WI38 (cell line): Measurements from ENCODE around the gene P2RY4.
"Not testable (repeated sequence)": the region's sequence is repeated elsewhere in the genome, so short reads cannot be mapped to it uniquely, and the experiment has no call there.

Source experiments
- H3K4me3 ChIP-seq: 2 replicates; pipeline ENCODE4 v1.5.1; 2011; ENCODE audit warnings: low read depth, mild to moderate bottlenecking, control low read depth, low read length
- TF ChIP-seq, protein P1 (sequence below): IDR thresholded peaks from 2 replicates; pipeline ENCODE4 v1.5.1; 2012; ENCODE audit warnings: low read depth, mild to moderate bottlenecking, control low read depth, low read length

The P2RY4 gene

GRCh38 chrX:70241501-70241900, 18.5 kb downstream of the P2RY4 start:
- H3K4me3 ChIP-seq = no peak overlapping the region
- TF ChIP-seq, protein P1, sequence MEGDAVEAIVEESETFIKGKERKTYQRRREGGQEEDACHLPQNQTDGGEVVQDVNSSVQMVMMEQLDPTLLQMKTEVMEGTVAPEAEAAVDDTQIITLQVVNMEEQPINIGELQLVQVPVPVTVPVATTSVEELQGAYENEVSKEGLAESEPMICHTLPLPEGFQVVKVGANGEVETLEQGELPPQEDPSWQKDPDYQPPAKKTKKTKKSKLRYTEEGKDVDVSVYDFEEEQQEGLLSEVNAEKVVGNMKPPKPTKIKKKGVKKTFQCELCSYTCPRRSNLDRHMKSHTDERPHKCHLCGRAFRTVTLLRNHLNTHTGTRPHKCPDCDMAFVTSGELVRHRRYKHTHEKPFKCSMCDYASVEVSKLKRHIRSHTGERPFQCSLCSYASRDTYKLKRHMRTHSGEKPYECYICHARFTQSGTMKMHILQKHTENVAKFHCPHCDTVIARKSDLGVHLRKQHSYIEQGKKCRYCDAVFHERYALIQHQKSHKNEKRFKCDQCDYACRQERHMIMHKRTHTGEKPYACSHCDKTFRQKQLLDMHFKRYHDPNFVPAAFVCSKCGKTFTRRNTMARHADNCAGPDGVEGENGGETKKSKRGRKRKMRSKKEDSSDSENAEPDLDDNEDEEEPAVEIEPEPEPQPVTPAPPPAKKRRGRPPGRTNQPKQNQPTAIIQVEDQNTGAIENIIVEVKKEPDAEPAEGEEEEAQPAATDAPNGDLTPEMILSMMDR = no peak

DNA sequence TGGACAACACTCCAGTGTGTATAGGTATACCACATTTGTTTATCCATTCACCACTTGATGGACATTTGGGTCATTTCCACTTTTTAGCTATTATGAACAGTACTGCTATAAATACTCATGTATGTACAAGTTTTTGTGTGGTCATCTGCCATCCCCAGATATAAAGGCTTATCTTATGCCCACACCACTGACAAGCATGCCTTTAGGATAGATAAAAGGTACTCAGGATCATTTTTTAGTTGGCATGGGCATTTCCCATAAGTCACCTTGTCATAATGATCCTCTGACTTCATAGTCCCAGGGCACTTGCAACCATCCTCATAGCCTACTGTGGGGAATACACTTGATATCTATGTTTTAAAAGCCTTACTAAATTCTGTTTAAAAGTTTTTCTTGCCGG, 19.3 kb downstream of the P2RY4 start:
- H3K4me3 ChIP-seq = no peak overlapping the region
- TF ChIP-seq, protein P1 = no peak

DNA sequence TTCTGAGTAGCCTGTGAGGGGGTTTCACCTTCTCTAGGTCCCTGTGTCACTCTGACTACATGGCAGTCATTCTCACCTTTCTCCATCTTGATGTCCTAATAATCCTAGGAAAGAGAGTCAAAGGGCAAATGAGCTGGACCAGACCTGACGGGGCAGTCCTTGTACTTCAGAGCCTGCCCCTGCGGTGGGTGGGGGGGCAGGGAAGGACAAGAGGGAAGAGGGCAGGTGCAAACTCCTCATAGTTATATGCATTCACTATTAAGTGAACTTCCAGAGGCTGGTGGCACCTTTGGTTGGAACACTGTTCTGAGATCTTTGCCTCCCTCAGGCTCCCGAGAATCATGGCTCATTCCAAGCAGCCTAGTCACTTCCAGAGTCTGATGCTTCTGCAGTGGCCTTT, 25.6 kb downstream of the P2RY4 start, which contains the start of gene AWAT1:
Gene AWAT1, plus strand, starts transcription at position 301 of the 400 bp plus-strand sequence. Its CDS starts 41 bp downstream, at position 342.
- TF ChIP-seq, protein P1 = no peak

GRCh38 chrX:70231666-70232065, 28.3 kb downstream of the P2RY4 start:
- TF ChIP-seq, protein P1 = no peak
- no peak overlapping the region for H3K4me3 ChIP-seq

More for the DNA sequence above, 25.6 kb downstream of the P2RY4 start, which contains the start of gene AWAT1:
- H3K4me3 ChIP-seq = no peak within 1 kb of the TSS

DNA sequence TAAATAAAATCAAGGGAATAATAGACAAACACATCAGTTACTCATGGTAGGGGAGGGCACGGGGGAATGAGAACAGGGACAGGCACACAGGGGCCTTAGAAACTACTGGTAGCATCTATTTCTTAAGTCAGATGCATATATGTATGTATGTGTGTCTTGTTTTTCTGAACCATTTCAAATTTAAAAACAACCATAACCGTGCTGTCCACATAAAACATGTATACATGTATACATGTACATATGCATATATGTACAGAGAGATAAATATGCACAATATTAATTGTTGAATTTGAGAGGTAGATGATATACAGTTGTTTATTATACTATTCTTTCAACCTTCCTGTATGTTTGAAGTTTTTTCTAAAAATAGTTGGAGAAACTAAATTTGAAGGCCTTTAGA, 33.3 kb downstream of the P2RY4 start:
- H3K4me3 ChIP-seq = no peak overlapping the region
- TF ChIP-seq, protein P1 = no peak

DNA sequence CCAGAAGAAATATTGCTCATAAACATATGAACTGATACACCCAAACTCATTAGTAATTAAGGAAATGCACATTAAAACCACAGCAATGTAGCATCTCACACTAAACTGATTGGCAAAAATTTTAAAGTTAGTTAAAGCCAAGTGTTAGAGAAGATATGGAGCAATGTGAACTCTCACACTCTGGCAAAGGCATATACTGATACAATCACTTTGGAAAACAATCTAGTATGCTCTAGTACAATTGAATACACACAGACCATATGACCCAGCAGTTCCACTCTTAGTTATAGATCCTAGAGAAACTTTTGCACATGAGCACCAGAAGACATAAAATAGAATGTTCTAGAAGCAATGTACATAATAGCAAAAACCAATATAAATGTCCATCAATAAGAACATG, 34.0 kb downstream of the P2RY4 start:
- TF ChIP-seq, protein P1 = no peak
- no peak overlapping the region for H3K4me3 ChIP-seq

DNA sequence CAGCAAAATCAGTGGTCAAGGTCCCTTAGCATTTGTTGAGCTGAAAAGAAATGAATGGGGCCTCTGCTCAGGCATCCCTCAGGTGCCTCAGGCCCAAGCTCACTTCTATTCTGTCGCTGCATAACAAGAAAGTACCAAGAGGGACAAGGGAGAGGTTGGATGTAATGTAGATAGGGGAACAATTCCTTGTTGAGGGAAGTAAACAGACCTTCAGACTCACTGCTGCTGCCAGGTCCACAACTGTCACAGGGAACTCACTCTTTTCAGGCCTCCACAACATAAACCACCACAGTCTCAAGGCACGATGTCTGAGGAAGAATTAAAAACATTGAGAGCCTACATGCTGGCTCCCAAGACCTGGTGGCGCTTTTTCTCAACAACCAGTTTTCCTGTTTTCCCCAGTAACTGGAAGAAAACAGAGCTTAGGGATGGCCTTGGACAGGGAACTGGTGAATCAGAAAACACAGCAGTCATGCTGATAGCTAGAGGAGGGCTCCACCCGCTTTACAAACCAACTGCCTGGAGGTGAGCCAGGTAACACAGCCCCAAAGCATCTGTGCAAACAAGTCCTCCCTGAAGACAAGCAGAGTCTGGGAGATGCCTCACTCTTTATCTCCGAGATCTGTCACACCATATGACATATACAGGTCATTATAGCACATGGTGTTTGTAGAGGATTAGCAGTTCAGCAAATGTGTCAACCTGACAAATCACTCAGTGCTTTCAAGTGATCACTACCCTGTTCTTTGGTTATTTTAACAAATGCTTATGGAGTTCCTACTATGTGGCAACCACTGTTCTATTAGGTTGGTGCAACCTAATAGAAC, 39.9 kb downstream of the P2RY4 start:
- TF ChIP-seq, protein P1 = no peak

DNA sequence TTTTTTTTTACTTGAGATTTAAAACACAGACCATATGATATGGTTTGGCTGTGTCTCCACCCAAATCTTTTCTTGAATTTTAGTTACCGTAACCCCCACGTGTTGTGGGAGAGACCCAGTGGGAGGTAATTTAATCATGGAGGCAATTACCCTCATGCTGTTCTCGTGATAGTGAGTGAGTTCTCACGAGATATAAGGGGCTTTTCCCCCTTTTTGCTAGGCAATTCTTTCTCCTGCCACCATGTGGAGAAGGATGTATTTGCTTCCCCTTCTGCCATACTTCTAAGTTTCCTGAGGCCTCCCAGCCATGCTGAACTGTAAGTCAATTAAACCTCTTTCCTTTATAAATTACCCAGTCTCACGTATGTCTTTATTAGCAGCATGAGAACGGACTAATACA, 50.4 kb downstream of the P2RY4 start:
- H3K4me3 ChIP-seq = not testable (repeated sequence)

More for the DNA sequence above, 39.9 kb downstream of the P2RY4 start:
- H3K4me3 ChIP-seq = no peak overlapping the region
